ENCODE results near the gene GOLGA6L10. TPM values are rescaled to one million over a fixed set of nuclear protein-coding genes. Genes with fewer than 3 reads are reported as not detected.

GOLGA6L10 gene
- polyA plus RNA-seq, 1 experiment: 0.44 TPM

GRCh38 chr15:82306791-82307713 lies 42.2 kb downstream of the GOLGA6L10 start:
- ChIA-PET CTCF (no interaction called here), POLR2A (no interaction called here)
- Histone ChIP-seq H3K4me3 (ENCODE audit: low read depth, low read length) (no peak overlapping the region), H3K27me3 (ENCODE audit: control insufficient read depth, insufficient read depth, low read length) (peaks cover 8% of the 10 kb centered on the region), H3K36me3 (ENCODE audit: control insufficient read depth, insufficient read depth, low read length) (no peaks in the 10 kb centered on the region)
- no peak for DNase-seq (ENCODE audit: low read depth)
- TF ChIP-seq, protein P1, sequence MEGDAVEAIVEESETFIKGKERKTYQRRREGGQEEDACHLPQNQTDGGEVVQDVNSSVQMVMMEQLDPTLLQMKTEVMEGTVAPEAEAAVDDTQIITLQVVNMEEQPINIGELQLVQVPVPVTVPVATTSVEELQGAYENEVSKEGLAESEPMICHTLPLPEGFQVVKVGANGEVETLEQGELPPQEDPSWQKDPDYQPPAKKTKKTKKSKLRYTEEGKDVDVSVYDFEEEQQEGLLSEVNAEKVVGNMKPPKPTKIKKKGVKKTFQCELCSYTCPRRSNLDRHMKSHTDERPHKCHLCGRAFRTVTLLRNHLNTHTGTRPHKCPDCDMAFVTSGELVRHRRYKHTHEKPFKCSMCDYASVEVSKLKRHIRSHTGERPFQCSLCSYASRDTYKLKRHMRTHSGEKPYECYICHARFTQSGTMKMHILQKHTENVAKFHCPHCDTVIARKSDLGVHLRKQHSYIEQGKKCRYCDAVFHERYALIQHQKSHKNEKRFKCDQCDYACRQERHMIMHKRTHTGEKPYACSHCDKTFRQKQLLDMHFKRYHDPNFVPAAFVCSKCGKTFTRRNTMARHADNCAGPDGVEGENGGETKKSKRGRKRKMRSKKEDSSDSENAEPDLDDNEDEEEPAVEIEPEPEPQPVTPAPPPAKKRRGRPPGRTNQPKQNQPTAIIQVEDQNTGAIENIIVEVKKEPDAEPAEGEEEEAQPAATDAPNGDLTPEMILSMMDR (IDR thresholded peaks at IDR 0.05; ENCODE audit: insufficient read depth, low read depth, low read length): no peak

DNA sequence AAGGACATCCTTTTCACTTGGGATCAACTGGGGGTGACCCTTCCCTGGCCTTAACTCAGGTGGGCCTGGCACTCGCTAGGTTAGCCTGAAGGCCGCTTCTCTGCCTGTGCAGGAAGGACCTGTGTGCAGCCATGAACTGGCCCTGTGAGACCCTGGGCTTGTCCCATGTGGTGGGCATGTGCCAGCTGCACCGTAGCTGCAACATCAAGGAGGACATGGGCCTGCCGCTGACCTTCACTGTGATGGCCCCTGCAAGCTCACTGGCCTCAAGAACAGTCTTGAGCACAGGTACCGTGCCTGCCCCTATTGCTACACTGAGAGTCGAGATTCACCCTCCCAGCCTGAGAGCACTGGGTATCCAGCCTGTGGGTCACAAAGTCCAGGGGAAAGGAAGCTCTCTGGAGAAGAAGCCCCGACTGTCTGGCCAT lies 43.6 kb downstream of the GOLGA6L10 start:
- Histone ChIP-seq H3K36me3 (ENCODE audit: control insufficient read depth, insufficient read depth, low read length) (no peaks in the 10 kb centered on the region), H3K27me3 (ENCODE audit: control insufficient read depth, insufficient read depth, low read length) (peaks cover 8% of the 10 kb centered on the region), H3K4me3 (ENCODE audit: low read depth, low read length) (no peak overlapping the region)
- no peak for DNase-seq (ENCODE audit: low read depth)
- TF ChIP-seq, protein P1 (IDR thresholded peaks at IDR 0.05; ENCODE audit: insufficient read depth, low read depth, low read length): no peak
- ChIA-PET POLR2A (no interaction called here), CTCF (no interaction called here)

- Histone ChIP-seq H3K4me3 (ENCODE audit: low read depth, low read length) (no peak overlapping the region), H3K27me3 (ENCODE audit: control insufficient read depth, insufficient read depth, low read length) (peaks cover 8% of the 10 kb centered on the region), H3K36me3 (ENCODE audit: control insufficient read depth, insufficient read depth, low read length) (no peaks in the 10 kb centered on the region)
- no peak for DNase-seq (ENCODE audit: low read depth)
- TF ChIP-seq, protein P1 (IDR thresholded peaks at IDR 0.05; ENCODE audit: insufficient read depth, low read depth, low read length): no peak
- ChIA-PET POLR2A (no interaction called here), CTCF (no interaction called here)
These were observed 44.5 kb downstream of the GOLGA6L10 start for GRCh38 chr15:82304778-82305090.

GRCh38 chr15:82303956-82304777 lies 45.1 kb downstream of the GOLGA6L10 start:
- peaks cover 8% of the 10 kb centered on the region for H3K27me3 ChIP-seq (ENCODE audit: control insufficient read depth, insufficient read depth, low read length)
- no peak for DNase-seq (ENCODE audit: low read depth)
- TF ChIP-seq, protein P1 (IDR thresholded peaks at IDR 0.05; ENCODE audit: insufficient read depth, low read depth, low read length): no peak
- no peak overlapping the region for H3K4me3 ChIP-seq (ENCODE audit: low read depth, low read length)
- H3K36me3 ChIP-seq (ENCODE audit: control insufficient read depth, insufficient read depth, low read length): no peaks in the 10 kb centered on the region
- ChIA-PET CTCF (no interaction called here), POLR2A (no interaction called here)

DNA sequence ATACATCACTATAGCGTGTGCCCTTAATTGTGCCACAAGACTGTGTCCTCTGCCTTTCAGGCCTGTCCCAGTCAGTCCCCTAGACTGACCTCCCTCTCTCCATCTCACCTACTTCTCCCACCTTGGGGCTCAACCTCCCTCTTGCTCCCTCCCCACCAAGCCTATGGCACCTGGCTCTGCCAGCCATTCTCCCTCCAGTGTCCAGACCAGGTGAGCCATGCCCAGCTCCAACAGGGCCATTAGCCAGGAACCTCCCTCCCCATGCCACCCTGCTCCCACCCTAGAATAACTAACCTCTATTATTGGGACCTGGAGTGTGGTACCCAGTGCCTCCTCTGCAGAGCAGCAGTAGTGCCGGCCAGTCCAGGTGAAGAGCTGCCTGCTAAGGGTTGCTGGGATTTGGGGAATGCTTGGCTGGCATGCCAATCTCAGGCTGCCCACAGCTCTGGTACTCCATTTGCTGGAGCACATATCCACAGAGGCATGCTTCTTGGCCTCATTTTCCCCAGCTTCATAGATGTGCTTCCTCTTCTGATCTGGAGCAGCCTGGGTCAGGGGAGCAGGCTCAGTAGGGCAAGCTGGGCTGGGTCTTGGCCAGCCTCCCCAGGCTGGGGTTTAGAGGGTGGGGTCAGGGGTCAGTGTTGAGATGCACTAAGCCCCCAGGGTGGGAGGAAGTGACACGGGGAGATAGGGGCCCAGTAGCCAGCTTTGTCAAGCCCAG lies 47.8 kb downstream of the GOLGA6L10 start:
- H3K4me3 ChIP-seq (ENCODE audit: low read depth, low read length): no peak overlapping the region
- POLR2A ChIA-PET: no interaction called here
- CTCF ChIA-PET: no interaction called here
- no peaks in the 10 kb centered on the region for H3K36me3 ChIP-seq (ENCODE audit: control insufficient read depth, insufficient read depth, low read length)
- no peak for DNase-seq (ENCODE audit: low read depth)
- TF ChIP-seq, protein P1 (IDR thresholded peaks at IDR 0.05; ENCODE audit: insufficient read depth, low read depth, low read length): no peak
- no peaks in the 10 kb centered on the region; the same call in 1 of the 2 replicates for H3K27me3 ChIP-seq (ENCODE audit: control insufficient read depth, insufficient read depth, low read length)
